ENCODE data around the gene PKNOX2. TPM values are rescaled to one million over a fixed set of nuclear protein-coding genes. Genes with fewer than 3 reads are reported as not detected.

Gene PKNOX2
- total RNA-seq, 1 donor from 2014 or later, result 17.8 TPM

DNA sequence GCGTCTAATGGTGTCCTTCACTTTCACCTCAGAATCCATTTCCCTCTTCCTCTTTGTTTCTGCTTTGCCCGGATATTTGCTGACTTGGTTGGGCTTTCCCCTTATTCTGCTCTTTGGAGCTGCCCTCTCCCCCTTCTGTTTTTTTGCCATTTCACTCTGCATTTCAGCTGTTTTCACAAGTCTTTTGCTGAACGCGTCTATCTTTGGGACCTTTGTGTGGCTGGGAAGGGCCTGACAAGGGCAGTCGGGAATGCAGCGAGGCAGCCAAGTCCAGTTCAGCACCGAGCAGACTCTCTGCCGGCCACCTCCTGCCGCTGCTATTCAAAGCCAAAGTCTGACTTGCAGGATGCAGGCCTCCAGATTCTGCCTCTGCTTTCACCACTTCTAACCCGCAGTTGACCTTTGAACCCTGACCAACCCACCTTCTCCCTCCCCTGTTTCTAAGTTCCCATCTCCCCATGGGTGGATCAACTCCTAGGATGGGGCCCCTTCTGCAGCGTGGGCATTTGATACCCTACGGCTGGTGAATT lies 293.3 kb downstream of the PKNOX2 start:
- Histone ChIP-seq H3K9me3 (no peaks in the 10 kb centered on the region), H3K4me1 (peaks cover 3% of the 10 kb centered on the region), H3K27me3 (no peaks in the 10 kb centered on the region), H3K4me3 (no peak overlapping the region), H3K27ac (no peak overlapping the region), H3K36me3 (no peaks in the 10 kb centered on the region)
- ATAC-seq, result peak; percentile 59
- no peak for DNase-seq
- TF ChIP-seq, protein P1, sequence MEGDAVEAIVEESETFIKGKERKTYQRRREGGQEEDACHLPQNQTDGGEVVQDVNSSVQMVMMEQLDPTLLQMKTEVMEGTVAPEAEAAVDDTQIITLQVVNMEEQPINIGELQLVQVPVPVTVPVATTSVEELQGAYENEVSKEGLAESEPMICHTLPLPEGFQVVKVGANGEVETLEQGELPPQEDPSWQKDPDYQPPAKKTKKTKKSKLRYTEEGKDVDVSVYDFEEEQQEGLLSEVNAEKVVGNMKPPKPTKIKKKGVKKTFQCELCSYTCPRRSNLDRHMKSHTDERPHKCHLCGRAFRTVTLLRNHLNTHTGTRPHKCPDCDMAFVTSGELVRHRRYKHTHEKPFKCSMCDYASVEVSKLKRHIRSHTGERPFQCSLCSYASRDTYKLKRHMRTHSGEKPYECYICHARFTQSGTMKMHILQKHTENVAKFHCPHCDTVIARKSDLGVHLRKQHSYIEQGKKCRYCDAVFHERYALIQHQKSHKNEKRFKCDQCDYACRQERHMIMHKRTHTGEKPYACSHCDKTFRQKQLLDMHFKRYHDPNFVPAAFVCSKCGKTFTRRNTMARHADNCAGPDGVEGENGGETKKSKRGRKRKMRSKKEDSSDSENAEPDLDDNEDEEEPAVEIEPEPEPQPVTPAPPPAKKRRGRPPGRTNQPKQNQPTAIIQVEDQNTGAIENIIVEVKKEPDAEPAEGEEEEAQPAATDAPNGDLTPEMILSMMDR (IDR thresholded peaks at IDR 0.05), result no peak
- intact Hi-C loops (cut with DNase I), result no loop called here

DNA sequence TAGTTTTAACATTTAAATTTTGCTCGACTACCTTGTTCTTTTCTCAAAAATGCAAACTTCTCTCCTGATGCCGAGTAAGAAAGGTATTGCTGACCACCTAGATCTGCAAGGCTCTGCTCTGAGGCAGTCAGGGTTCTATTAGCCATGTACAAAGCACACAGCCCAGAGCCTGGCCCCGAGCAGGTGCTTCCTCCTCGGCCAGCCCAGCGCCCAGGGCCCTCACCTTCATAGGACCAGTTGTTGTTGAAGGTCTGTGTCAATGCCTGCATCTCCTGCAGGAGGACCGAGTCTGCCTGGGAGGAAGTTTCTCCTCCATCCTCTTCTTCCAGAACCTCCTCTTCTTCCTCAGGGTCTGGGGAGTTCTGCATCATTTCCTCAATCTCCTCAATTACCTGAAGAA lies 295.7 kb downstream of the PKNOX2 start:
- DNase-seq (no peak), ATAC-seq (no peak)
- Histone ChIP-seq H3K36me3 (no peaks in the 10 kb centered on the region), H3K27me3 (no peaks in the 10 kb centered on the region), H3K27ac (no peak overlapping the region), H3K4me1 (peaks cover 3% of the 10 kb centered on the region), H3K4me3 (no peak overlapping the region), H3K9me3 (no peaks in the 10 kb centered on the region)
- intact Hi-C loops (cut with DNase I), result no loop called here
- TF ChIP-seq, protein P1 (IDR thresholded peaks at IDR 0.05), result no peak

DNA sequence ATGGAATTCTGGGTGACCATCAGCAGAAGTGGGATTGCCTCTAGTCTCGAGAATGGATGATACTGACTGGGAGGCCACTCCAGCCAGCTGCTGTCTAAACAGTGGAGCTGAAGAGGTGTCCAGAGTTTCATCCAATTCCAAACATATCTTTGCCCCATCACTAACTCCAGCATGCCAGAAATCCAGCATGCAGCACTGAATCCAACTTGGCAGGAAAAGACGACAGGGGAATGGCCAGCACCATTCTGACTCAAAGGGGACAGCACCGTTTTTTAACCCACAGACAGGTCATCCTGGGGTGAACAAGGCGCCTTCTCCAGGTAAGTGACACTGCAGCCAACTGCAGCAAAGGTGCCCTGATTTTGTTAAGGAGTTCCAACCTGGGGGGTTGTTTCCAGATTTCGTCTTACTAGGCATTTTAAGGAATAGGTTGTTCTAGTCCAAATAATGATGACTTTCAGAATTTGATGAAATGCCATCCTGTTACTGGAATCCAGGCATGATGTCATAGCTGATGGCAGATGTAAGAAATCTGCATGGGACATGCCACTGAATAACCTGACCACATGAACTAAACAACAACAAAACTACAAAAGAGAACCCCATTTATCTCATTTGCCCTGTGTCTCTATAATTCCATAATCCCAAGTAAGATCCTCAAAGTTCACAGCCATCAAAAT lies 299.2 kb downstream of the PKNOX2 start:
- Histone ChIP-seq H3K9me3 (no peaks in the 10 kb centered on the region), H3K36me3 (no peaks in the 10 kb centered on the region), H3K4me3 (no peak overlapping the region), H3K27me3 (no peaks in the 10 kb centered on the region), H3K4me1 (no peaks in the 10 kb centered on the region), H3K27ac (no peak overlapping the region)
- DNase-seq (no peak), ATAC-seq (peak; percentile 35)
- intact Hi-C loops (cut with DNase I), result no loop called here
- TF ChIP-seq, protein P1 (IDR thresholded peaks at IDR 0.05), result no peak

DNA sequence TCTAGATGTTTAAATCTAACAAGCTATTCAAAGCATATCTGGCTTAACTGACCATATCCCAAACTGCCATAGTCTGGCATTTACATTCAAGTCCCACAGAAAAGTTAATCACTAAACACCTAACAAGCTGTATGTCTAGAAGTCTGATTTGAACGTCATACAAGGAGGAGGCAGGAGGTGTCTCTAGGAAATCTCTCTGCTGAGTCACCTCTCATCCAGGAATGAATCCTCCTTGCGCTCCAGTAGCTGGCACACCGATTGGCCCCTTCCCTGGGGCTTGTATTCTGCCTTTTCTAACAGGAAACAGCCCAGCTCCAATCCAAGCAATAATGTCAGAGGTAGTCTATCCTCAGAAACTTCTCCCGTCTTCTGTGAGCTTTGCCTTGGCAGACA lies 299.7 kb downstream of the PKNOX2 start:
- Histone ChIP-seq H3K27me3 (no peaks in the 10 kb centered on the region), H3K4me3 (no peak overlapping the region), H3K36me3 (no peaks in the 10 kb centered on the region), H3K4me1 (no peaks in the 10 kb centered on the region), H3K9me3 (no peaks in the 10 kb centered on the region), H3K27ac (no peak overlapping the region)
- intact Hi-C loops (cut with DNase I), result no loop called here
- ATAC-seq, result no peak
- DNase-seq, result no peak
- TF ChIP-seq, protein P1 (IDR thresholded peaks at IDR 0.05), result no peak

DNA sequence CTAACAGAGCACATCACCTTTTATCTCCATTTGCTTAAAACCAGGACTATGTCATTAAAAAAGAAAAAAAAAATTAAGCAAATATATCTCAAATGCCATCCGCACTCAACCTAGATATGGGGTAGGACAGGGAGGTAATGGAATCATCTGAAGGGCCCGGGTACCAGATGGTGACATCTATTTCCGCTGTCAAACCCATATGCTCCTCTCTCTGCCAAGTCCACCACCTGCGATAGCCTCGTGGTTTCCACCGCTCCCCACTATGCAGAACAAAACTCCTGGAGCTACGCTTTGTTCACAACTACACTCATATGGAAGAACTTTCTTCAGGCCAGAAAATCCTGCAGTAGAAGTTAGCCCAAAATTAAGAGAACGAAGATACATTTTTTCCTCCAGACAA lies 300.1 kb downstream of the PKNOX2 start:
- ATAC-seq (no peak), DNase-seq (no peak)
- Histone ChIP-seq H3K27me3 (no peaks in the 10 kb centered on the region), H3K36me3 (no peaks in the 10 kb centered on the region), H3K4me1 (no peaks in the 10 kb centered on the region), H3K27ac (no peak overlapping the region), H3K9me3 (no peaks in the 10 kb centered on the region), H3K4me3 (no peak overlapping the region)
- intact Hi-C loops (cut with DNase I), result no loop called here
- TF ChIP-seq, protein P1 (IDR thresholded peaks at IDR 0.05), result no peak

All from upper lobe of right lung (tissue), 1 donor.